Neural cell (in vitro differentiated cells): ENCODE measurements around the gene GRP.

Source experiments
- CTCF ChIP-seq: fragments of 450-650 bp; IDR thresholded peaks from 2 replicates; pipeline ENCODE4 v1.5.1; 2014; ENCODE audit warnings: antibody characterized with exemption, mild to moderate bottlenecking, moderate library complexity; ENCODE audit not compliant: poor library complexity, severe bottlenecking
- EP300 ChIP-seq: fragments of 450-650 bp; conservative IDR thresholded peaks from 2 replicates; pipeline ENCODE4 v1.6.1; 2014; ENCODE audit warnings: antibody characterized with exemption, mild to moderate bottlenecking, moderate library complexity; ENCODE audit not compliant: poor library complexity, severe bottlenecking
- EZH2 ChIP-seq: fragments of 200-600, 300-800 bp; shearing (Covaris generic), sonication (generic); IDR thresholded peaks from 2 replicates; pipeline ENCODE4 v1.6.1; 2014; ENCODE audit warnings: antibody characterized with exemption, low read length, borderline replicate concordance, mild to moderate bottlenecking; ENCODE audit not compliant: insufficient read depth, poor library complexity, severe bottlenecking
- MXI1 ChIP-seq: fragments of 450-650 bp; conservative IDR thresholded peaks from 2 replicates; pipeline ENCODE4 v1.6.1; 2014; ENCODE audit warnings: antibody characterized with exemption, mild to moderate bottlenecking; ENCODE audit not compliant: poor library complexity, severe bottlenecking
- POLR2AphosphoS5 ChIP-seq: IDR thresholded peaks from 2 replicates; pipeline ENCODE4 v1.6.1; 2012
- RAD21 ChIP-seq: fragments of 450-650 bp; conservative IDR thresholded peaks from 2 replicates; pipeline ENCODE4 v1.6.1; 2014; ENCODE audit warnings: antibody characterized with exemption, mild to moderate bottlenecking, moderate library complexity
- REST ChIP-seq: IDR thresholded peaks from 2 replicates; pipeline ENCODE4 v1.6.1; 2012; ENCODE audit warnings: borderline replicate concordance
- SMC3 ChIP-seq: fragments of 450-650 bp; conservative IDR thresholded peaks from 2 replicates; pipeline ENCODE4 v1.6.1; 2014; ENCODE audit warnings: antibody characterized with exemption, mild to moderate bottlenecking, moderate library complexity; ENCODE audit not compliant: poor library complexity
- TAF1 ChIP-seq: IDR thresholded peaks from 2 replicates; pipeline ENCODE4 v1.6.1; 2012; ENCODE audit warnings: low read depth

GRCh38 chr18:59266886-59267502 is 47.0 kb downstream of the GRP start:
- TF ChIP-seq SMC3, result no peak
- no peak for TF ChIP-seq CTCF
- no peak for TF ChIP-seq EZH2
- TF ChIP-seq REST, result no peak
- no peak for TF ChIP-seq EP300
- TF ChIP-seq RAD21, result no peak
- TF ChIP-seq TAF1, result no peak
- no peak for TF ChIP-seq MXI1
- no peak for TF ChIP-seq POLR2AphosphoS5
